HFFc6 (cell line): ENCODE results near the gene IL6. TPM values are rescaled to one million over a fixed set of nuclear protein-coding genes. Genes with fewer than 3 reads are reported as not detected.
"Not testable (repeated sequence)": the region's sequence is repeated elsewhere in the genome, so short reads cannot be mapped to it uniquely, and the experiment has no call there.

Experiments used
- DNase-seq: peaks from one replicate; pipeline ENCODE4 v3.0.0-alpha.2; 2018
- H3K27ac Mint-ChIP-seq: 2 replicates; pipeline ENCODE4 v1.8.0; 2020; ENCODE audit warnings: mild to moderate bottlenecking, mixed read lengths
- H3K27me3 Mint-ChIP-seq: 2 replicates; pipeline ENCODE4 v1.8.0; 2021; ENCODE audit warnings: mild to moderate bottlenecking, moderate library complexity, mixed read lengths; ENCODE audit not compliant: insufficient read depth
- H3K36me3 Mint-ChIP-seq: 2 replicates; pipeline ENCODE4 v1.8.0; 2021; ENCODE audit warnings: low read depth, mixed read lengths
- H3K4me1 Mint-ChIP-seq: 2 replicates; pipeline ENCODE4 v1.8.0; 2020; ENCODE audit warnings: low read depth, mixed read lengths
- H3K4me3 Mint-ChIP-seq: 2 replicates; pipeline ENCODE4 v1.8.0; 2020; ENCODE audit warnings: mild to moderate bottlenecking, moderate library complexity, mixed read lengths
- H3K9me3 Mint-ChIP-seq: 2 replicates; pipeline ENCODE4 v1.8.0; 2020; ENCODE audit warnings: mild to moderate bottlenecking, mixed read lengths
- CTCF ChIP-seq: fragments of 200-600 bp; sonication (generic); IDR thresholded peaks from 2 replicates; pipeline ENCODE4 v1.5.0; 2021; ENCODE audit warnings: antibody characterized with exemption, mild to moderate bottlenecking
- total RNA-seq, 6 experiments: library from RNA; stranded (reverse); fragmentation: NEBNext Ultra II Directional; extraction: Animal tissue kit (Norgen Biotek cat#: 25700); gene quantifications; 2 replicates in 1 of 6; 3 replicates in 5 of 6; pipeline ENCODE4 v1.2.3, GENCODE V29; 2021

The IL6 gene
- total RNA-seq, 6 experiments from 2014 or later = 21.3 to 55.1 (median 50.0) TPM

- no peak overlapping the region for H3K27ac Mint-ChIP-seq
- TF ChIP-seq CTCF = no peak
- H3K4me3 Mint-ChIP-seq = no peak overlapping the region
- H3K36me3 Mint-ChIP-seq = no peaks in the 10 kb centered on the region
- no peaks in the 10 kb centered on the region for H3K9me3 Mint-ChIP-seq
- peaks cover 2% of the 10 kb centered on the region for H3K27me3 Mint-ChIP-seq
- H3K4me1 Mint-ChIP-seq = peaks cover 45% of the 10 kb centered on the region
- DNase-seq = peak; percentile 27
These were observed 26.4 kb upstream of the IL6 start for GRCh38 chr7:22700559-22701002.

- no peaks in the 10 kb centered on the region for H3K36me3 Mint-ChIP-seq
- peak; percentile 40 for DNase-seq
- H3K9me3 Mint-ChIP-seq = no peaks in the 10 kb centered on the region
These were observed 24.5 kb upstream of the IL6 start for GRCh38 chr7:22702516-22702915.

GRCh38 chr7:22703107-22703855, 23.7 kb upstream of the IL6 start:
- H3K27ac Mint-ChIP-seq = peak overlapping the region; percentile 5; the same call in 1 of the 2 replicates
- peaks cover 20% of the 10 kb centered on the region for H3K4me1 Mint-ChIP-seq
- not testable (repeated sequence) for H3K36me3 Mint-ChIP-seq, DNase-seq, H3K27me3 Mint-ChIP-seq, H3K9me3 Mint-ChIP-seq, H3K4me3 Mint-ChIP-seq

More at GRCh38 chr7:22702516-22702915, 24.5 kb upstream of the IL6 start:
- H3K27me3 Mint-ChIP-seq = peaks cover 2% of the 10 kb centered on the region; the same call in 1 of the 2 replicates
- peak overlapping the region; percentile 5 for H3K27ac Mint-ChIP-seq
- H3K4me1 Mint-ChIP-seq = peaks cover 27% of the 10 kb centered on the region
- TF ChIP-seq CTCF = no peak
- no peak overlapping the region for H3K4me3 Mint-ChIP-seq

GRCh38 chr7:22703978-22704610, 22.9 kb upstream of the IL6 start:
- DNase-seq, H3K27me3 Mint-ChIP-seq, H3K27ac Mint-ChIP-seq, H3K4me3 Mint-ChIP-seq, H3K36me3 Mint-ChIP-seq, H3K9me3 Mint-ChIP-seq: not testable (repeated sequence)
- H3K4me1 Mint-ChIP-seq = peaks cover 12% of the 10 kb centered on the region

- not testable (repeated sequence) for H3K27ac Mint-ChIP-seq, H3K9me3 Mint-ChIP-seq, H3K4me3 Mint-ChIP-seq, H3K36me3 Mint-ChIP-seq, H3K27me3 Mint-ChIP-seq, DNase-seq
- peaks cover 10% of the 10 kb centered on the region for H3K4me1 Mint-ChIP-seq
These were observed 22.3 kb upstream of the IL6 start for GRCh38 chr7:22704722-22705121.

- H3K27me3 Mint-ChIP-seq, DNase-seq, H3K36me3 Mint-ChIP-seq, H3K9me3 Mint-ChIP-seq, H3K27ac Mint-ChIP-seq, H3K4me1 Mint-ChIP-seq, H3K4me3 Mint-ChIP-seq: not testable (repeated sequence)
These were observed 21.1 kb upstream of the IL6 start for GRCh38 chr7:22705874-22706273.

GRCh38 chr7:22707026-22707691, 19.8 kb upstream of the IL6 start:
- not testable (repeated sequence) for DNase-seq, H3K27me3 Mint-ChIP-seq, H3K9me3 Mint-ChIP-seq, H3K27ac Mint-ChIP-seq, H3K36me3 Mint-ChIP-seq, H3K4me3 Mint-ChIP-seq, H3K4me1 Mint-ChIP-seq

- not testable (repeated sequence) for H3K27ac Mint-ChIP-seq, H3K4me3 Mint-ChIP-seq, H3K27me3 Mint-ChIP-seq, DNase-seq, H3K4me1 Mint-ChIP-seq, H3K9me3 Mint-ChIP-seq, H3K36me3 Mint-ChIP-seq
These were observed 18.8 kb upstream of the IL6 start for GRCh38 chr7:22708214-22708613.

- not testable (repeated sequence) for H3K36me3 Mint-ChIP-seq, H3K4me3 Mint-ChIP-seq, H3K9me3 Mint-ChIP-seq, DNase-seq, H3K4me1 Mint-ChIP-seq, H3K27me3 Mint-ChIP-seq, H3K27ac Mint-ChIP-seq
These were observed 18.3 kb upstream of the IL6 start for GRCh38 chr7:22708677-22709061.

GRCh38 chr7:22709062-22709829, 17.8 kb upstream of the IL6 start:
- H3K4me3 Mint-ChIP-seq = not testable (repeated sequence)

More at GRCh38 chr7:22709062-22709829, 17.8 kb upstream of the IL6 start:
- not testable (repeated sequence) for H3K36me3 Mint-ChIP-seq, H3K4me1 Mint-ChIP-seq, H3K27ac Mint-ChIP-seq, H3K27me3 Mint-ChIP-seq, DNase-seq, H3K9me3 Mint-ChIP-seq
